ELR (cell line): ENCODE measurements around the gene TMEM184A.

Experiments
- DNase-seq: peaks from one replicate; pipeline ENCODE4 v3.0.0-alpha.2; 2015; ENCODE audit warnings: low read depth

Gene TMEM184A

DNA sequence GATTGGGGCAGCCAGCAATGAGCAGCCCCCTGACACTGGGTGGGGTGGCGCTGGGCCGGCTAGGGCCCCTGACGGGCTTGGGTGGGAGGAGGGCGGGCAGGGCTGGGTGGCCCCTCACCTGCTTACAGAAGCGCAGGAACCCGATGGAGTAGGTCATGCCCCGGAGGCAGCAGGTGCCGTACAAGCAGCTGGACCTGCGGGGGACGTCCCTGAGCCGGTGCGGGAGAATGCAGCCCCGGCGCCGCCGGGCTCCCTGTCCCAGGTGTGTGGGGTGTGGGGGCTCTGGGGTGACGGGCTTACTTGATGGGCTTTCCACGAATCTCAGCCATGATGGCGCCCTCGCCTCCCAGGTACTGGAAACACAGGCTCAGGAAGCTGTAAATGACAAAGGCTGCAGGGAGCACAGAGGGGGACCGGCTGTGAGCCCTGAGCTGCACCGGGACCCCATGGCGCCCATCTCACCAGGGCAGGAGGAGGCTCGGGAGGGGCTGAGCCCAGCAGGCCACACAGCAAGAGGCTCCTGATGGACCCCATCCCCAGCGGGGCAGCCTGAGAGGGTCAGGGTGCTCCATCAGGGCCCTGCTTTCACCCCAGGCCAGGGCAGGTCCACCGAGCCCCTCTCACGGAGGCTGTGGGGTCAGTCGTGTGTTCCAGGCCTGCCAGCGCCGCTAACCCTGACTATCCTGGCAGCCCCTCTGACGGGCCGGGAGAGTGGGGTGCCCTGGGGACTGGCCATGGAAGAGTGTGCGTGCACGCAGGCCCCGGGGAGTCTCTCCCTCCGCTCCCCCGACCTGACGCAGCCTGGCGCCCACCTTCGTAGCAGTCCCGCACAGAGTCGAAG, 5.8 kb downstream of the TMEM184A start:
- DNase-seq = no peak

DNA sequence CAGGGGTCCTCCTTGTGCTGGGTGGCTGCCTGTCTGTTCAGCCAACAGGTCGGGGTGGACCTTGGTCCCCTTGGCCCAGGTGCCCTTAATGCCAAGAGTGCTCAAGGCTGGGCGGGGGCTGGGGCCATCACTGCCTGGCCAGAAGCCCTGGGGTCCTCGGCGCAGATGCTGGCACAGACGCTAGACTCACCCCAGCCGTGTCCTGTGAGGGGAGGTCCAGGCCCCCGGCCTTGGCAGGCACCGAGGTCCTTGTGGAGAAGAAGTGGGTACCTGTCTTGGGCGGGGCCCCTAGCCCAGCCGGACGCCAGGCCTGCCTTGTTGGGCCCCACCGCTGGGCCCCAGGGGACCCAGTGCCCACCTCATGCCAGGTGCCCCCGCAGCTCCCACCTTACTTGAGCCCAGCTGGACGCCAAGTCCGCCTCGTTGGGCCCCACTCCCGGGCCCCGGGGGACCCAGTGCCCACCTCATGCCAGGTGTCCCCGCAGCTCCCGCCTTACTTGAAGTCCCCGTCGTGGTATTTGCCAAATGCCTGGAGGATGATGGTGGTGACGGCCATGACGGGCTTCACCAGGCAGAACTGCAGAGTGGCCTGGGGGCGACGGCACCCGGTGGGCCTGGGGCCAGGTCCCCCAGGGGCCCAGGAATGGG, 6.5 kb downstream of the TMEM184A start:
- no peak for DNase-seq

DNA sequence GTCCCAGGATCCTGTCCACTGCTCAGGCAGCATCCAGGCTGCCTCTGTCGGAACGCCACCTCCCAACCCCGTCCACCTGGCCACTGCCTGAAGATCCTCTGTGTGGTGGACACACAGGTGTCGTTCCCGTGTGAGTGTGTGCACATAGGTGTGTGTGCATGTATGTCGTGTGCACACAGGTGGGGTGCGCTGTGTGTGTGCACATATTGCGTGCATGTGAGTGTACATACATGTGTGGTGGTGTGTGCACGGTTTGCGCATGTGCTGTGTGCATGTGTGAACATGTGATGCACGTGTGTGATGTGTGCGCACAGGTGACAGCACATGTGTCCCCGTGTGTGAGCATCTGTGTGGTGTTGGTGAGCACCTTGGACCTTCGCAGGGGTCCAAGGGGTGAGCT, 7.1 kb downstream of the TMEM184A start:
- no peak for DNase-seq

DNA sequence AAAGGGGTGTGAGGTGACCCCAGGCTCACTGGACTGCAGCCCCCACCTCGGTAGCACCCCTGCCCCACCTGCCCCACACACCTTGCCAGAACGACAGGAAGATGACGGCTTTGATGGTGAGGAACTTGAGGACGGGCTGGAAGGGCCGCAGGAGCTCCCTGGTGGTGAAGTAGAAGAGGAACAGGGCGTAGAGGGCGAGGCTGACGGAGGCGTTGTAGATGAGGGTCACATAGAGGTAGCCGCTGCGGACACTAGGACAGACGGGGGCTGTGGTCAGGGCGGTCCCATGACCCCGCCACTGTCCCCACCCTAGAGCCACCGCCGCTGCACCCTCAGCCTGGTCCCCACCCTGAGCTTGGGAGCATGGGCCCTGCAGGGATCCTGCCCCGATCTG, 7.6 kb downstream of the TMEM184A start:
- peak; percentile 37 for DNase-seq

DNA sequence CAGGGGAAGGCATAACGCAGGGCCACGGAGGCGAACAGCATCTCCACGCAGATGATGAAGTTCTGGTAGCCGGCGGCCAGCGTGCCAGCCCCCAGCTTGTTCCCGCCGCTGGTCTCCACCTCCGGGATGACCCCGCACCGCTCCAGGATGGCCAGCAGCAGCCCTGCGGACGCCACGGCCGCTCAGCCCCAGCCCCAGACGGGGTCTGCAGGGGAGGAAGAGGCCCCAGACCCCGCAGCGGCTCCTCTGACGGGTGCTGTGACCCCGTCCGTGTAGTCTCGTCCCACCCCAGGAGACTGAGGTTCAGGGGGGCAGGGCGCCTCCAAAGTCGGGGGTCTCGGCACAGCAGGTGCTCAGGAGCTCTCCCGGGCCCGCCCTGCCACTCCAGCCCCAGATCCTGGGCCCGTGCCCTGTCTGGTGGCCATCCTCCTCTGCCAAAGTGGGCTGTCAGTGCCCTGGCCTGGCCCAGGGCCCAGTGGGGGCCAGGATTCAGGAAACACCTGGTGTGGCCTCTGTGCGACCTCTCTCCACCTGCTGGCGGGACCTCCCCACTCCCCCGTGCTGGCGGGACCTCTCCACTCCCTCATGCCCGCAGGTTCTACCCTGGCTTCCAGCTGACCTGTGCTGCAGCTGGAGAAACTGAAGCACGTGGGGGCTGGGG, 8.1 kb downstream of the TMEM184A start:
- no peak for DNase-seq

DNA sequence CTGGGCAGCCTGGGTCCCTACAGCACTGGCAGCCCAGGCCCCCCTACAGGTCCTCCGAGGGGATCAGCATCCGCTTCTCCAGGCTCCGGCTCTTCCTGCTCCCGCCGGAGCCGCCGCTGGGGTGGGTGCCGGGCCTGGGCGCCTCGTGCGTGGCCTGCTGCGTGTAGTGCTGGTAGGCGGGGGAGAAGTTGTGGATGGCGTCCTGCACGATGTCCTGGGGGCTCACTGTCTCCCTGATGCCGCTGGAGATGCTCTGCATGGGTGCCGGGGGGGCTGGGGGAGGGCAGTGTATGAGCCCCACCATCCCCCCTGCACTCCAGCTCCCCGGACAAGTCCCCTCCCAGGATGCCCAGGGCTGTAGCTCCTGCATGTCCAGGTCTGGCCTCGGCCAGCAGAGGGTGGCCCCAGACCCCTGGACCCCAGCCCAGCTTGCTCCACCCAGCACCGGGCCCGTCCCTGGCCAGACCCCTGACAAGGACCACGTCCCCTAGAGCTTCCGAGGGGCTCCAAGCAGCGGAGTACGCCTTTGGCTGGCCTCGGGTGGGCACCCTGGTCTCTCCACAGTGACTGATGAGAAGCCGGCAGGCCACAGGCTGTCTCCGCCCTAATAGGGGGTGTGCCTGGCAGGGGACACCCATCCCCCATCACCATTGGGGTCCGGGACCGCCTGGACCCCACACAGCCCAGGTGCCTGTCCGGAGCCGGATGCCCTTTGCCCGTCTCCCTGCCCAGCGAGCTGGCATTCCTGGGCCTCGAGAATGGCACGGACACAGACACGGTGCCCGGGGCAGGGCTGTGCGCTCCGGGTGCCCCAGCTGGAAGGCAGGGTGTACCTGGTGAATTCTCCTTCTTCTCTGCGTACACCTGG, 8.9 kb downstream of the TMEM184A start:
- no peak for DNase-seq

DNA sequence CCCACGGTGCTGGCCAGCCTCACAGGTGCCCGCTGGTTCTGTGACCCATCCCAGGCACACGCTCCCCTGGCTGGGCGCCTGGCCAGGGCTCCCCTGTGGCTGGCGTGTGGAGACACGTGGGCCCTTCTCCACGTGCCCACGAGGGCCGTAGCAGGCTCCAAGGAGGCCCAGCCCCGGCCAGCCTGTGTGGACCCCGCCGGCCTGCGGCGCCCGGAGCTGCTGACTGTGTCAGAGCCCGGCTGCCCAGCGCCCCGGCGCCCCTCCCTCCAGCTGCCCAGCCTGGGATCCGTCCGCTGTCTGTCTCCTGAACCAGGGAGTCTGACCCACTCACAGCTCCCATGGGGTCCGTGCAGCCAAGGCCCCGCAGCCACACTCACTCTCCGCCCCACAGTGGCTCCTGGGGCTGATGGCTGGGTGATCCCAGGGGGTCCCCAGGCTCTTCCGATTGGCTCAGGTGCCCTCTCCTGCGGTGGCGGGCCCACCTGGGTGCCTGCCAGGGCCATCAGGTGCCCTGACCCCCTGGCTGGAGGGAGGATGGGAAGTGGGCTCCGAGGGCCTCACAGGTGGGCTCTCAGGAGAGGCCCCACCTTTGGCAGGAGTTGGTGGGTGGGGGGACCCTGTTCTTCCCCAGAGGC, 9.6 kb downstream of the TMEM184A start:
- DNase-seq = no peak

DNA sequence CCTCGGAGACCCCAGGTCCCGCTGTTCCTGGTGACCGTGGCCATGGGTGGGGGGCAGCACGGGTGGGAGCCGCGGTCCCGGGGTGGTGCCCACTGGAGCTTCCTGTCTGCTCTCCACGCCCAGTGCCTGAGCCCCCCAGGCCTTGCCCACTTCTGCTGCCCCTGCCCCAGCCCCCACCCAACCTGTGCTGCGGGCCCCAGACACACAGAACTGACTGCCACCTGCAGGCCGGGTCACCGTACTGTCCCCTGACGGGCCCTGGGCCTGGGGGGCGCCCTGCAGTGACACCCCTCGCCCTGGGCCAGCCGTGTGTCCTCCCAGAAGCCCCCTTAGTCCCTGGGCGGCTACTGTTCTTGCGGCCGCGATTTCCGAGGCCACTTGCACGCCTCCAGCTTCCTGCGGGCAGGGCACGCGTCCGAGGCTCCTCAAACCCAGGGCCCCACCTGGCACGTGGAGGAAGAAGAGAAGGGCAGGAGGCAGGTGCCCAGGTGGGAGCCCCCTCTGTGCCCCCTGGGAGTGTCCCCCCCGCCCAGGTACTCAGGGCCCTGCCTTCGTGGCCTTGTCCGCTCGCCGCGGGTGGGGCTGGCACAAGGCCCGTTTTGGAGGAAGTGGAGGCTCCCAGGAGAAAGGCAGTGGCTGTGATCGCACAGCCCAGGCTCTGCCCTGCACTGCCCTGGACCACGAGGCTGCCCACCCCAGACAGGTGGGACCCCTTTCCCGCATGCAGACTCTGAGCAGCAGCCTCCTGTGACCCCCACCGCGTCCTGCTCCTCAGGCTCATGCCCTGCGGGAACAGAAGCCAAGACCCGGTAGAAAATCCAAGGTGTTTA, 10.4 kb downstream of the TMEM184A start:
- DNase-seq = no peak

DNA sequence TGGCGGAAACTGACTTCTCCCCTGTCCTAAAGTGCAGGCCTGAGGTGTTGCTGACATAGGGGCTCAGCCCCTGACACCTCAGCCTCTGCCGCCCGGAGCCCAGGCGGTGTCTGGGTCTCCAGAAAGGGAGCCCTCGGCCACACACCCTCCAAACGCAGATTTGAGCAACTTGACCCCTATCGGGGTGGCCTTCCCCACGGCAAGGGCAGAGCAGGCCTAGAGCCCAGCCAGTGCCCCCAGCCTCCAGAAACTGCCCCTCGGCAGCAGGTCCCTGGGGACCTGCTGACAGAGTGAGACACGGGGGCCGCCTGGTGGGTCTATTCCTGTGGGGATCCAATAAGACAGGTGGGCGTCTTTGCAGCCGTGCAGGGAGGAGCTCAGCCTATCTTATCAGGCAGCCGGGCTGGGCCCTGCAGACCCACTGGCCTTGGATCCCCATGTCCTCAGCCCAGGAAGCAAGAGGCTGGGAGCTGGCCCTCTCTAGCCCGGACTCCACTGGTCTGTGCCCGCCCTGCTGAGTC, 11.0 kb downstream of the TMEM184A start:
- DNase-seq = no peak

DNA sequence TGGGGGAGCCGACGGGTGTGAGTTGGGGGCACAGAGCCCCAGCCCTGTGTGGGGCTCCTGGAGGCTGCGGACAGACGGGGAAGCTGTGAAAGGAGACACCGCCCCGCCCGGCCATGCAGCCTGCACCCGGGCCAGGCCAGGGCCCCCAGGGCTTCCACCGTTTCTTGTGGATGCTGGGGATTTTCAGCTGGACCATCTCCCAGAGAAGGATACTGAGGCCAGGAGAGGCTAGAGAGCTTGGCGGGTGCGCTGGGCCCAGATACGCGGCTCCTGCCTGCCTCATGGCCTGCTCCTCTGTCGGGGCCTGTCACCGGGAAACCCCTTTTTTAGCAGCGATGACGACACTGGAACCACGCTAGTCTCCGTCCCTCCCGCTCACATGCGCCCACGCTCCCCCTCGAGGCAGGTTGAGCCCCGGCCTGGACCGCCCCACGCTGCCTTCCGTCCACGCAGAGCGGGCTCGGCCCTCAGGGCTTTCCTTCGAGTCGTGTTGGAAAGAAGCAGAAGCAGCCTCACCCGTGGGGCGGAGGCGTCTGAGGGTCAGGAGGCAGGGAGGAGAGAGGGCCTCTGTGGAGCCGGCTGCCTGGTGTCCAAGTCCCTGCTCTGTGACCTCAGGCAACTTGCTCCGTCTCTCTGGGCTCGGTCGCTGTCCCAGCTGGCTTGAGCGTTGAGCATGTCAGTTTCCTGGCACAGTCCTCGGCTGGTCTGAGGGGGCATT, 11.7 kb downstream of the TMEM184A start:
- no peak for DNase-seq

DNA sequence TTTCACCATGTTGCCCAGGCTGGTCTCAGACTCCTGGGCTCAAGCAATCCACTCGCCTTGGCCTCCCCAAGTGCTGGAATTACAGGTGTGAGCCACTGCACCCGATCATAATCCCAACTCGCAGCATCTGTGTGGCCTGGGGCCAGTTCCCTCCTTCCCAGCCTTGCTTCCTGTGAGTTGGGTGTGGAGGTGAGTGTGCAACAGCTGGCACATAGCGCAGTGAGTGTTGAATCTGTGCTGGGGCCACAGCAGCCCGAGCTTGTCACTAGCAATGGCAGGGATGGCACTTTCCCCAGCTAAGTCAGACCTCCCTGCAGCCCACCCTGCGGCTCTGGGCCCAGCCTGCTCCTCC, 12.2 kb downstream of the TMEM184A start:
- DNase-seq = no peak

DNA sequence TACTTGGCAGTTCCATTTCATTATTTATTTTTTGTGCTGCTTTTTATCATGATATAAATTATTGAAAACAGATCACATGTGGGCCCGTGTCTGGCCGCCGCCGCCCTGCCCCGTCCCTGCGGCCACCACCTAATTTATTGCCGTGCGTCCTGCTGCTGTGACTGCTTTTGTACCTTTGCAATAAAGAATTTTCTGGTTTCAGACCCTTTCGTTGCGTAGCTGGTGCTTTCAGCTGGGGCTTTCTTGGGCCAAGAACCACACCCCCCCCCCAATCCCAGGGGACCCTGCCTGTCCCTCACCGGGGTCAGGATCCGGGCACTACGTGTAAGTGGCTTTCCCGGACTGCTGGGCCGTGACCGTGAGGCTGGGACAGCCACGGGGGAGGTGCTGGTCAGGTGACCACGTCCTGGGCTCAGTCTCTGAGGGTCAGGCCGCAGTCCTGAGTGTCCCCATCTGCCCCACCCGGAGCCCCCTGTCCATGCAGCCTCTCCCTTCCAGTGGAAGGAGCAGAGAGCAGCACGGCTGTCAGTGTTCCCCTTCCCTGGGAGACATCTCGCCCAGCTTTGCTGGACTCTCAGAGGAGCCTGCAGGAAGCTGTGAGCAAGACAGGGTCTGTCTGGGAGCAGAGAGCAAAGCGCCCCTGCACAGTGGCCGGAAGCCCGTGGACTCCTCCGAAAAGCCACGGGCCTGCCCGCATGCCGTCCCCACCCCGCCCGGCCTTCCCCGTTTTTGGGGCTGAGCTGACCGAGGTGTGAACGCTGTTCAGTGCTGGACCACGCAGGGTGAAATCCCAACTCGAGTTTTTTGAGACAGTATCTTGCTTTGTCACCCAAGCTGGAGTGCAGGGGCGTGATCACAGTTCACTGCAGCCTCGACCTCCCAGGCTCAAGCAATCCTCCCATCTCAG, 12.9 kb downstream of the TMEM184A start:
- DNase-seq = no peak

DNA sequence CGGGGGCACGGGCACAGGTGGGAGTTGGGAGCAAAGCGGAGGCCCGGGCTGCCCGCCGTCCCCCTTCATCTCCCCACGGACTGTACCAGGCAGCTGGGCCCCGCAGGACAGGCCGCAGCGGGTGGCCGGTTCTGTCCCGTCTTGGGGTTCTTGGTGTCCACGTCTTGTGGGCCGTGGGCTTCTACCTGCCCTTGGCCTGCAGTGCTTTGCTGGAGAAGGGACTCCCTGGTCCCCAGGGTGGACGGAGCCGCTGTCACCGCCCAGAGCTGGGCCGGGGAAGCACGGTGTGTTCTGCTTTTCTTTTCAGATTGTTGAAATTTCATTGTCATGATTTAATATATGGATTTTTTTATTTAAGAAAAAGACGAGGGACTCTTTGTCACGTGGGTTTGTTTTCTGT, 13.7 kb downstream of the TMEM184A start:
- DNase-seq = no peak

DNA sequence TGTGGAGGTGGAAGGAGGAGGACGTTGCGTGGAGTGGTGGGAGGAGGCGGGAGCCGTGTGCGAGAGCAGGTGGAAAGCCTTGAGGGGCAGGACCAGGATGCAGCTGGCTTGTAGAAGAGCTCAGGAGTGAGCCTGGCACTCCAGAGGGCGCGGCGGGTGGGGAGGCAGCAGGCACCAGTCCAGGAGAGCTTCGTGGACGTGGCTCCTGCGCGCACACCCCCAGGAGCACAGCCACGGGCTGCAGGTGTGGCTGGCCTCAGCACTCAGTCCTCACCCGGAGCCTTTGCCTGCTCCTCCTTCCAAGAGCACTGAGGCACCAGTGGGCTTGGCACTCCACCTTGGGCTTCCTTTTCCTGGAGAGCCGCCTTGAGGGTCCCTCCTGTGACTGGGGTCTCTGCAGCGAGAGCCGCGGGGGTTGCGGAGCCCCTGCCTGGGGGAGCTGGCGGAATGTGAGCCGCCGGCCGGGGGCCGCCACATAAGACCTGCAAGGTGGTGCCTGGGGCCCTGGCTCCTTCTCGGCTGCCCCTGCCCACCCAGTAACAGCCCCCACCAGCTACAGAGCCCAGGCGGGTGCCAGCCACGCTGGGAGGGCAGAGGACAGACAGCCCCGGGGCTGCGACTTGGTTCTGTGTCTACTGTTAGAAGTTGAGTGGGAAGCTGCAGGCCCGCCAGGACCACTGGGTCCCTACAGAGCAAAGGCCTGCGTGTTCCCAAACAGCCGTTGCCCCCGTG, 14.4 kb downstream of the TMEM184A start:
- DNase-seq = no peak

DNA sequence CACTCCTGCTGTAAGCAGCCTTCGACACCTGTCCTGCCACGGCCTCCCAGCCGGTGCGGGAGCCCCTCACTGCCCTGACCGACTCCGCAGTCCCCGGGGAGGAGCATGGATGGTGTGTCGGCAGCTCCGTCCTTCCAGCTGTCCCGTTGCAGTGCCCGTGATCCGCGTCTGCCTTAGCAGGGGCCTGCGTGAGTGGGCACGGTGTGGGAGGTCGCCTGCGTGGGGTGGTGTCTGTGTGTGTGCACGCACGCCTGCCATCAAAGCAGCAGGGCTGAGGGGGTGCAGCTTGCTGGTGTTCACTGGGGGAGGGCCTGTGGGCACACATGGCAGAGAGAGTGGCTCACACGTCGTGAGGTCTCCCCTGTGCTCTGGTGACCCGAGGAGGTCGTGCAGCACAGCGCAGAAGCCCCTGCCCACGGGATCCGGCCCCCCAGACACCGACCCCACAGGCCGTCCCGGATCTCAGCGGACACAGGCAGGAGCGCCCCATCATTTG, 15.2 kb downstream of the TMEM184A start:
- DNase-seq = no peak

DNA sequence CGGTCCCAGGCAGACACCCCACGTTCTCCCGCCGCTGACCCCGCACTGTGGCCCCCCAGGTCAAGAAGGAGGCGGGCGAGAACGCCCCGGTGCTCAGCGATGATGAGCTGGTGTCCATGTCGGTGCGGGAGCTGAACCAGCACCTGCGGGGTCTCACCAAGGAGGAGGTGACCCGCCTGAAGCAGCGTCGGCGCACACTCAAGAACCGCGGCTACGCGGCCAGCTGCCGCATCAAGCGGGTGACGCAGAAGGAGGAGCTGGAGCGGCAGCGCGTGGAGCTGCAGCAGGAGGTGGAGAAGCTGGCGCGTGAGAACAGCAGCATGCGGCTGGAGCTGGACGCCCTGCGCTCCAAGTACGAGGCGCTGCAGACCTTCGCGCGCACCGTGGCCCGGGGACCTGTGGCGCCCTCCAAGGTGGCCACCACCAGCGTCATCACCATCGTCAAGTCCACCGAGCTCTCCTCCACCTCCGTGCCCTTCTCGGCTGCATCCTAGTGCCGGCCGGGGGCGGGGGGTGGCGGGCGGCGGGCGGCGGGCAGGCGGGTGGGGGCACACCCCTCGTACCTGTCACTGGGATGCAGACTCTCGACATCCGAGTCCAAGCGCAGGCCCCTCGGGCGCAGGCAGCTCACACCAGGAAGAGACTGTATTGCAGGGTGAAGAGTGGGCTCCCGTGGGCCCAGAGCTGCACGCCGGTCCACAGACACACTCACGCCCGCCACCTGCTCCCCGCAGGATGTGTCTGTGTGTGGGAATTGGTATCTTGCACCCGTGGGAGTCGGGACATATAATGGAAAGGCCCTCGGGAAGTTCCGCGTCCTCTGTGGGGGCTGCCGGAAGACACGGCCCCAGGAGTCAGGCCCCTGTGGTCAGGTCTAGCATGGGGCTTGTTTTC, 15.9 kb downstream of the TMEM184A start:
- no peak for DNase-seq
